Measurements from ENCODE around the gene WDR18. TPM values are rescaled to one million over a fixed set of nuclear protein-coding genes. Genes with fewer than 3 reads are reported as not detected.
A peak's percentile ranks its signal among the peaks of the same experiment; 100 is the strongest.

The WDR18 gene
- total and polyA plus RNA-seq, 12 donors, result 5.4 to 140 (median 53.8) TPM

GRCh38 chr19:1039646-1040475, 55.7 kb downstream of the WDR18 start, which contains the start of gene ABCA7:
TSS of gene ABCA7 (plus strand) at chr19:1040107. CDS start at chr19:1041362, 1,255 bp downstream.
- H3K4me3 ChIP-seq, result peak within 1 kb of the TSS in 3 of 4 donors; percentile 11 to 51 (median 31)
- TF ChIP-seq POLR2A (IDR thresholded peaks at IDR 0.05), result peak; percentile 54 to 66
- no peak for TF ChIP-seq CTCF (IDR thresholded peaks at IDR 0.05)
- intact Hi-C loops (cut with DNase I), result no loop called here
- peaks cover 7 to 28% of the 10 kb centered on the region in 2 donors for H3K4me1 ChIP-seq (replicated peaks in 1 of 2)
- WGBS, 4 donors, result 0 to 2% (median 1%) methylated on average over 19 to 56 of the region's 56 CpGs
- H3K36me3 ChIP-seq (replicated peaks in 1 of 2), result peaks cover 0 to 21% of the 10 kb centered on the region in 2 donors
- H3K27ac ChIP-seq, result peak within 1 kb of the TSS in 2 of 5 donors; percentile 27 to 43
- peak; percentile 96 to 100 (median 99) for DNase-seq
- H3K9me3 ChIP-seq (replicated peaks in 1 of 3), result no peaks in the 10 kb centered on the region
- H3K27me3 ChIP-seq, result no peaks in the 10 kb centered on the region

- Histone ChIP-seq H3K4me3 (peak overlapping the region in 2 of 4 donors; percentile 31 to 51), H3K27me3 (no peaks in the 10 kb centered on the region), H3K27ac (peak overlapping the region in 2 of 5 donors; percentile 43 to 49), H3K36me3 (replicated peaks in 1 of 2) (peaks cover 0 to 20% of the 10 kb centered on the region in 2 donors), H3K4me1 (replicated peaks in 1 of 2) (peaks cover 7 to 28% of the 10 kb centered on the region in 2 donors), H3K9me3 (replicated peaks in 1 of 3) (no peaks in the 10 kb centered on the region)
- DNase-seq, result peak; percentile 86 to 97 (median 93)
- 1 to 7% (median 2%) methylated on average over 16 to 27 of the region's 27 CpGs for WGBS, 4 donors
- intact Hi-C loops (cut with DNase I), result no loop called here
- TF ChIP-seq CTCF (IDR thresholded peaks at IDR 0.05) (no peak), POLR2A (IDR thresholded peaks at IDR 0.05) (no peak)
Measured at GRCh38 chr19:1040476-1041271, 56.5 kb downstream of the WDR18 start.

GRCh38 chr19:1041272-1041834, 57.2 kb downstream of the WDR18 start:
- peak overlapping the region in 1 of 5 donors; percentile 49 for H3K27ac ChIP-seq
- no peak for DNase-seq
- H3K4me3 ChIP-seq, result peak overlapping the region in 1 of 4 donors; percentile 51
- intact Hi-C loops (cut with DNase I), result no loop called here
- WGBS, 4 donors, result 18 to 43% (median 30%) methylated on average over 11 to 26 of the region's 26 CpGs
- H3K36me3 ChIP-seq (replicated peaks in 1 of 2), result peaks cover 0 to 14% of the 10 kb centered on the region in 2 donors
- no peaks in the 10 kb centered on the region for H3K9me3 ChIP-seq (replicated peaks in 1 of 3)
- peaks cover 7 to 28% of the 10 kb centered on the region in 2 donors for H3K4me1 ChIP-seq (replicated peaks in 1 of 2)
- TF ChIP-seq CTCF (IDR thresholded peaks at IDR 0.05), result no peak
- TF ChIP-seq POLR2A (IDR thresholded peaks at IDR 0.05), result no peak
- no peaks in the 10 kb centered on the region for H3K27me3 ChIP-seq
